ENCODE data around the gene GJB5. TPM values are rescaled to one million over a fixed set of nuclear protein-coding genes. Genes with fewer than 3 reads are reported as not detected.
A peak's percentile ranks its signal among the peaks of the same experiment; 100 is the strongest.

Gene GJB5
- polyA plus RNA-seq, 1 donor (not counting 4 experiments of a cell fraction or from before 2014, with no cell fraction given) = 169 TPM

GRCh38 chr1:34784751-34785221 lies 29.9 kb downstream of the GJB5 start:
- Histone ChIP-seq H4K20me1 (ENCODE audit: control insufficient read depth, extremely low read depth, insufficient read depth, low read length) (peaks cover 23% of the 10 kb centered on the region), H2AFZ (ENCODE audit: control insufficient read depth, low read length) (no peak overlapping the region), H3K79me2 (ENCODE audit: control insufficient read depth, insufficient read depth, low read length) (peaks cover 52% of the 10 kb centered on the region), H3K27me3 (ENCODE audit: control insufficient read depth, extremely low read depth, insufficient read depth, low read length) (no peaks in the 10 kb centered on the region), H3K4me2 (ENCODE audit: control insufficient read depth, extremely low read depth, insufficient read depth, low read depth, low read length) (peak overlapping the region; percentile 90), H3K4me1 (ENCODE audit: control insufficient read depth, extremely low read depth, insufficient read depth, low read length) (peaks cover 44% of the 10 kb centered on the region), H3K36me3 (ENCODE audit: control insufficient read depth in 2 of 2, extremely low read depth in 1 of 2, insufficient read depth in 2 of 2, low read length in 2 of 2) (peaks cover 15 to 35% of the 10 kb centered on the region in 2 experiments), H3K27ac (ENCODE audit: control insufficient read depth, insufficient read depth, low read length) (no peak overlapping the region), H3K4me3 (ENCODE audit: control insufficient read depth in 2 of 3, extremely low read depth in 1 of 3, insufficient read depth in 2 of 3, low read depth in 1 of 3, low read length in 3 of 3) (no peak overlapping the region), H3K9me3 (ENCODE audit: control insufficient read depth, low read depth, low read length) (no peaks in the 10 kb centered on the region), H3K9me1 (ENCODE audit: control insufficient read depth, extremely low read depth, insufficient read depth, low read length) (peaks cover 2% of the 10 kb centered on the region), H3K9ac (ENCODE audit: control insufficient read depth, extremely low read depth, insufficient read depth, low read length) (no peak overlapping the region)
- DNase-seq (ENCODE audit: low read depth, low spot score) = no peak
- FAIRE-seq = no peak
- dilution Hi-C loops (cut with MboI; ENCODE audit: extremely low pct_ligation_motif_present, low sequenced_read_pairs) = no loop called here
- no peak for TF ChIP-seq EZH2 (IDR thresholded peaks at IDR 0.05; ENCODE audit: low read length)
- TF ChIP-seq CTCF (optimal IDR thresholded peaks at IDR 0.05 in 1 of 3, IDR thresholded peaks at IDR 0.05 in 1 of 3, conservative IDR thresholded peaks at IDR 0.05 in 1 of 3; ENCODE audit: extremely low read depth in 1 of 3, insufficient read depth in 2 of 3, low read length in 3 of 3) = no peak

- Histone ChIP-seq H3K4me1 (ENCODE audit: control insufficient read depth, extremely low read depth, insufficient read depth, low read length) (peaks cover 38% of the 10 kb centered on the region), H3K36me3 (ENCODE audit: control insufficient read depth in 2 of 2, extremely low read depth in 1 of 2, insufficient read depth in 2 of 2, low read length in 2 of 2) (peaks cover 15 to 35% of the 10 kb centered on the region in 2 experiments), H3K79me2 (ENCODE audit: control insufficient read depth, insufficient read depth, low read length) (peaks cover 52% of the 10 kb centered on the region), H2AFZ (ENCODE audit: control insufficient read depth, low read length) (no peak overlapping the region), H3K4me3 (ENCODE audit: control insufficient read depth in 2 of 3, extremely low read depth in 1 of 3, insufficient read depth in 2 of 3, low read depth in 1 of 3, low read length in 3 of 3) (no peak overlapping the region), H3K27me3 (ENCODE audit: control insufficient read depth, extremely low read depth, insufficient read depth, low read length) (peaks cover 1% of the 10 kb centered on the region), H3K9me3 (ENCODE audit: control insufficient read depth, low read depth, low read length) (no peaks in the 10 kb centered on the region), H3K9me1 (ENCODE audit: control insufficient read depth, extremely low read depth, insufficient read depth, low read length) (peaks cover 2% of the 10 kb centered on the region), H3K9ac (ENCODE audit: control insufficient read depth, extremely low read depth, insufficient read depth, low read length) (no peak overlapping the region), H4K20me1 (ENCODE audit: control insufficient read depth, extremely low read depth, insufficient read depth, low read length) (peaks cover 23% of the 10 kb centered on the region), H3K4me2 (ENCODE audit: control insufficient read depth, extremely low read depth, insufficient read depth, low read depth, low read length) (no peak overlapping the region), H3K27ac (ENCODE audit: control insufficient read depth, insufficient read depth, low read length) (no peak overlapping the region)
- DNase-seq (ENCODE audit: low read depth, low spot score) = no peak
- dilution Hi-C loops (cut with MboI; ENCODE audit: extremely low pct_ligation_motif_present, low sequenced_read_pairs) = no loop called here
- no peak for FAIRE-seq
- TF ChIP-seq EZH2 (IDR thresholded peaks at IDR 0.05; ENCODE audit: low read length) = no peak
- no peak for TF ChIP-seq CTCF (optimal IDR thresholded peaks at IDR 0.05 in 1 of 3, IDR thresholded peaks at IDR 0.05 in 1 of 3, conservative IDR thresholded peaks at IDR 0.05 in 1 of 3; ENCODE audit: extremely low read depth in 1 of 3, insufficient read depth in 2 of 3, low read length in 3 of 3)
Observed at GRCh38 chr1:34785231-34785874, 30.5 kb downstream of the GJB5 start.

Measured in keratinocyte (primary cell).